Activated CD8-positive, alpha-beta memory T cell treated with anti-CD3 and anti-CD28 coated beads, Interleukin-2, amount 50 U/mL, for 1 hour (primary cell): Measurements from ENCODE around the gene CCR3.
A peak's percentile ranks its signal among the peaks of the same experiment; 100 is the strongest.

ENCODE experiments used
- DNase-seq: peaks from one replicate; pipeline ENCODE4 v3.0.0-alpha.2; 2020; ENCODE audit errors: extremely low read depth

The CCR3 gene

GRCh38 chr3:46272028-46272451 is 29.8 kb downstream of the CCR3 start:
- no peak for DNase-seq

- DNase-seq, result peak; percentile 43
Observed at GRCh38 chr3:46276497-46277099, 34.3 kb downstream of the CCR3 start.

- DNase-seq, result no peak
Observed at GRCh38 chr3:46277476-46277875, 35.2 kb downstream of the CCR3 start.

- no peak for DNase-seq
Observed at GRCh38 chr3:46278816-46279672, 36.8 kb downstream of the CCR3 start.

DNA sequence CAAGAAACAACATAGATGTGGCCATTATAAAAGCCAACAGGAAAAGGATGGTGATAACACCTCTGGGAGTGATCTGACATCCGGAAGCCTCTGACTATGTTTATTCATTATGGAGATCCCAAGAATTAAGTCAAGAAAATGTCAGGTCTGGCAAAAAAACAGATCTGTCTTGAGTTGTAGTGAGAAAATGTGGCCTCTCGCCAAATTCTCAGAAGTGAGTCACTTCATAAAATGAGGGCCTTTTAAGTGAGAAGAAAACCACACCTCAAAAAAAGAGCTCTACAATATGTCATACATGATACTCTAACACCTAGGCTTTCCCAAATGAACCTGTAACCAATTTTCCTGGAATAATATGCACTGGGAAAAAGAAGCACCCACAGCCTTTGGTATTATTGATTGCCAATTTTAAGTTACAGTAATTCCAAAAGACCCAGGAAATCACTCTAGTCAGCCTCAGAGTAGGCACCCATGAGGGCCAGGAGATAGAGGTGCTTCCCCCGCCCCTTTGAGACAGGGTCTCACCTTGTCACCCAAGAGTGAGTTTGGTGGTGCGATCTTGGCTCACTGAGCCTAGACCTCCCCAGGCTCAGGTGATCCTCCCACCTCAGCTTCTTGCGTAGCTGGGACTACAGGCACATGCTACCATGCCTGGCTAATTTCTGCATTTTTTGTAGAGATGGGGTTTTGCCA is 38.0 kb downstream of the CCR3 start:
- DNase-seq, result peak; percentile 23

DNA sequence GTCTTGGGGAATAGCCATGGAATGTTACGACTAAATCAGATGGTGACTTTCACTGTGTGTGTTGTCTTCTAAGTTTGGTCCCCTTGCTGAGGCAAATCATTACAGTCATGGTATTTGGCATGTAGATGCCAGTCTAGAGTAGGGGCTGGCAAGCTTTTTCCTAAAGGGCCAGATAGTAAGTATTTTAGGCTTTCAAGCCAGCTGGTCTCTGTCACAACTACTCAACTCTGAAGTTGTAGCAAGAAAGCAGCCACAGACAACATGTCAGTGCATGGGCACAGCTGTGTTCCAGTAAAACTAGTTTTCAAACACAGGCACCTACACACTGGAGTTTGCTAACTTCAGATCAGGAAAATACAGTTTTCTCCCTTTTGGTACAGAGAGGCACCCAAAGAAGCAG is 39.3 kb downstream of the CCR3 start:
- no peak for DNase-seq

DNA sequence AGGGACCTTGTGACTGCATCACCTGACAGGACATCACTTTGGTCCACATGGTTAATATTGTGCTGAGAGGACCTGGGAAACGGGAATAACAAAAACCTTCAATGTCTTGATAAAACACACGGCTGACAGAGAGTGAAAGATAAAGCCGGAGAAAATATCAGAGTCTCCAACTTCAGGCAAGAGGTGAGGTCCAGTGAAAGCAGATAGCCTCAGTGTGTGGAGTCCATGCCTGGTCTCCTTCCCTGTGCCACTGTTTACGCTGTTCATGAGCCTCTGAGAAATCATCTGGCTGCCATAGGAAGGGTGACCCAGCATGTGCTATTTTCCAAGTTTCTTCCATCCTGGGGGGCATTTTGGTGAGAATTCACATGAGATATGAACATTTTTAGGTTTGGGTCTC is 39.8 kb downstream of the CCR3 start:
- DNase-seq, result no peak

DNA sequence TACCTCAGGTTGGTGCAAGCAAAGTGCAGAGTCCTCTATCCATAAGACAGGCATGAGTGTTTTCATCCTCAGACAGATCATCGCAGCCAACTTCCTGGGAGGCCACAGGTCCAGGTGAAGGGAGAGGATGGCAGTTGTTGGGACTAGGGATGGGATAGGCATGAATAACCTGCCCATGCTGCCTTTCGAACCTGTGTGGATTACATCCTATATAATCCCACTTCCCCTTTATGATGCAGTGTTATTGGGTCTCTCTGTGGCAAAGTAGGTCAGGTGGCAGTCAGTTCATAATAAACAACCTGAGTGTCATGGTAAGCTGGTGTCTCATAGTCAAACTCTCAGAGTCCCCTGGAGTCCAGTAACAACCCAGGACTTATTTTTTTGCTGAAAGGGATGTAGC is 40.4 kb downstream of the CCR3 start:
- no peak for DNase-seq

GRCh38 chr3:46283881-46284450 is 41.7 kb downstream of the CCR3 start:
- DNase-seq, result no peak

GRCh38 chr3:46284981-46285683 is 42.9 kb downstream of the CCR3 start:
- DNase-seq, result peak; percentile 22

GRCh38 chr3:46285931-46286619 is 43.8 kb downstream of the CCR3 start:
- no peak for DNase-seq

GRCh38 chr3:46286947-46287565 is 44.8 kb downstream of the CCR3 start:
- no peak for DNase-seq

- no peak for DNase-seq
Observed at GRCh38 chr3:46289551-46289950, 47.3 kb downstream of the CCR3 start.

DNA sequence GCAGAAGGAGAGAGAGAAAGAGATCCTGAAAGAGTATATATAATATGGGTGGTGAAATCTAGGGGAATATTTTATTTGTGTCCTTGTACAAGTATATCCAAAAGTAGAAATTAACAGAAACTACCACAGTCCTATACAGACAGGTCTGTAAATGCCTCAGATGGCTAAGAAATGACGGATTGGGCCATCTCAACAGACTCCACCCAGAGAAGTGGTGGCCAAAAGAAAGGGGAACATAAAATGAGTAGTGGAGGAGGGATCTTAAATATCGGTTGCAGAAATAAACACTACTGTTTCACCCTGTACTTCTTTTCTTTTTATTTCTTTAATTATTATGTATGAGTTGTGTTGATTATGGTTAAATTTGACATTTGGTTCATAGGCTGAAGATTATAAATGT is 47.7 kb downstream of the CCR3 start:
- DNase-seq, result no peak

GRCh38 chr3:46291046-46291445 is 48.8 kb downstream of the CCR3 start:
- DNase-seq, result no peak

- DNase-seq, result no peak
Observed at GRCh38 chr3:46293035-46293724, 50.9 kb downstream of the CCR3 start.

DNA sequence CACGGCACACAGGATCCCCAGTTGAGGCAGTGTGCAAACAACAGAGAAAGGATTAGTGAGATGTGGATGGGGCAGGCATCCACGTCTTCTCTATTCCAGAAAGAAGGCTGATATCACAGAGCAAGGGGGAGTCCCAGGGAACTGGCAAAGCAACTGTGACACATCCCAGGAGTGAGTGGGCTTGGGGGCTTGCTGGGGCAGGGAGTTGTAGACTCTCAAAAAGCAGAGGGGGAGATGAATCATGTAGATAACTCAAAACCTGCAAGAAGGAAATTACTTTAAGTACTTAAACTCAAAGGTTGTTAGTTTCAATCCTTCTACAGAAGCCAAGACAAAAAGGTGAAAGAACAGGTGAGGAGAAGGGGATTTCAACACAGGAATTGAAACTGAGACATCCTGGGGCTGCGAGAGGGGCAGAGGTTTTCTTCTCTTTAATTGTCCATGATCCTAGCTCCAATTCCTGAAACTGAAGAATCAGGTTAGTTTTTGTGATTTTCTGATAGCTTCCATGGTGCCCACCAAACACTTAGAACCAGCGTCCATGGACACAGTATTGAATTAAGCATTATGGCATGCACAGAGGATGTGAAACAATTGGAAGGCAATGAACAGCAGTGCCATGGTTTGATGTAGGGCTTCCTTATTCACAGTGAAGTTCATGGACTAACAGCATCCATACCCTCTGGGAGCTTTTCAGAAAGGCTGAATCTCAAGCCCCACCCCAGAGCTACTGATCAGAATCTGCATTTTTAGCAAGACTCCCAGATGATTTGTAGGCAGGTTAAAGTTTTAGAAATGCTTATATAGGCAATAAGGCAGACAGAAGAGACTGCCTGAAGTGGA is 52.0 kb downstream of the CCR3 start:
- DNase-seq, result no peak

- no peak for DNase-seq
Observed at GRCh38 chr3:46296826-46297225, 54.6 kb downstream of the CCR3 start.
